HG03442 (cell line): ENCODE measurements around the gene DPYSL3.

Experiments
- ATAC-seq: cut with Tn5 transposase; IDR thresholded peaks from one replicate; pipeline ENCODE4 v1.9.1; 2021; ENCODE audit warnings: mild to moderate bottlenecking, moderate library complexity; ENCODE audit not compliant: unreplicated experiment

The DPYSL3 gene

GRCh38 chr5:147515269-147515668 lies 5.4 kb upstream of the DPYSL3 start:
- no peak for ATAC-seq

- ATAC-seq = no peak
Measured at GRCh38 chr5:147512659-147513379, 3.0 kb upstream of the DPYSL3 start.

DNA sequence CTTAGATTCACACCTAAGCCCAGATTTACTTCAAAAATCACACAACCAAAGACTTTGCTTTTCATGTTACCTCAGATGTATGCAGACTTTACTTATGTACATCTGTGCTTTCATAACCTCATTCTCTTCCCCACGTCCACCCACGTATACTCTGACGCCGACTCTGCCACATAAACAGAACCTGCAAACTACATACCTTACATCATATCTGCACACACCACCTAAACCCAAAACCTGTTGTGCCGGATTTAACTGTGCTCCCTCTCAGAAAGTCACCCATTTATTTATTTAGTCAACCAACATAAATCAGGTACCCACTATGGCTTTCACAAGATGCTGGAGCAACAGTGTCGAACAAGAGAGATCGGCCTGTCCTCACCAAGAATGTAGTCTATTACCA lies 1.0 kb upstream of the DPYSL3 start:
- ATAC-seq = no peak

- peak; percentile 6 for ATAC-seq
Measured at GRCh38 chr5:147509041-147509709, 693 bp downstream of the DPYSL3 start.

GRCh38 chr5:147508711-147509040 lies 1.2 kb downstream of the DPYSL3 start:
- ATAC-seq = no peak

DNA sequence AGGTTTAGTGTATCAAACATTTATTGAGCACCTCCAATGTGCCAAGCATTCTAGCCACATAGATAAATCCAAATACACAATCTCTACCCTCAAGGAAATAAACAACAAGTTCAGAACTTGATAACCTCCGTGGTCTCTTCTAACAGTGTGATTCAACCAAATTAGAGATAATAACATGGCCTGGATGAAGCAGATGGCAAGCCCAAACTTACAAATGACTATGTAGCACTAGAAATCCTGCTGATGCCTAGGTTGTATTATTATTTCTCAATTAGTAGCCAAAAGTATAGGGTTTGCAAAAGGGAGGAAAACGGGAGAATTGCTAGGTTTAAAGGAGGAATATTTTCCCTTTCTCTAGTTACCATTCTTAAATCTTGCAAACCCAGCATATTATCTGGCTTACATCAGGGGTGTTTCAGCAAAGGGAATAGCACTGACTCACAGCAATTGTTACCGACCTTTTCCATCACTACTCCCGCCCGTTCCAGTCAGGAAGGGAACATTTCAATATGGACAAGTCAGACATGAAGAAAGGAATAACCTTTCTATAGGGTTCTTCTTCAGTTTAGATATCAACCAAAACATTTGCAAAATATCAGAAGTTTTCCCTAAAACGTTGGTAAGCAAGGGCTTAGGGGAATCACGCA lies 2.3 kb downstream of the DPYSL3 start:
- no peak for ATAC-seq

GRCh38 chr5:147504535-147504934 lies 5.3 kb downstream of the DPYSL3 start:
- no peak for ATAC-seq

DNA sequence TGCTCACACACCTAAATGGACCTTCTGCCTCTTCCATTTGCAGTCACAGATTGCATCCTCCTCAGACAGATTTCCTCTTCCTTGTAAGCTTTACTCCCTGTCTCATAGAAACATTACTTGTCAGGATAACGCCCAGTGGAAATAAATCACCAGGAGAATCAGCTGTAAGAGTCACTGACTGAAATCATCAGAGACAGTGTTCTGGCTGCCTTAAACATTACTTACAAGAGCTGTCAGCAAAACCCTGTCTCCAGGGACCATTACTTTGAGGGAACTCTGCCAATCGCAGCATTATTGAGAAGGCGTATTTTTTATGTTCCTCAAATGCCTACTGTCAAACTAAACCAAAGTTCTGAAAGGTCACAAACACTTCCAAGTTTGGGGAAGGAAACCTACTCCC lies 5.9 kb downstream of the DPYSL3 start:
- no peak for ATAC-seq

DNA sequence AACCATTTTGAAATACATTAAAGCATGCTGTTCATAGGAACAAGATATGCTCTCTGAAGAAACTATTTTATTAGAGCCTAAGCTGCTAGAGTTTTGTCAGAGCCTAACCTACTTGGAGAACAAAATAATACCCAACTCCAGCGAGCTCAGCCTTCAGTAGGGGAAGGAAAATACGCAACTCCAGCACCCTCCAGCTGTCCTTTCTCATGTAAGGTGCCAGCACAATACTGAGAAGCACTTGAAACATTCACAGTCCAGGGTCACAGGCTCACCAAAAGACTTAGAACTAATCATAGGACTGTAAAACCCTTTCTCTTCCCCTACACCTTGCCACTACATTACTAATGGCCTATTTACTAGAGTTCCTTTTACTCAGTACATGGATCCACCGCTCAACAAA lies 18.9 kb downstream of the DPYSL3 start:
- ATAC-seq = no peak

DNA sequence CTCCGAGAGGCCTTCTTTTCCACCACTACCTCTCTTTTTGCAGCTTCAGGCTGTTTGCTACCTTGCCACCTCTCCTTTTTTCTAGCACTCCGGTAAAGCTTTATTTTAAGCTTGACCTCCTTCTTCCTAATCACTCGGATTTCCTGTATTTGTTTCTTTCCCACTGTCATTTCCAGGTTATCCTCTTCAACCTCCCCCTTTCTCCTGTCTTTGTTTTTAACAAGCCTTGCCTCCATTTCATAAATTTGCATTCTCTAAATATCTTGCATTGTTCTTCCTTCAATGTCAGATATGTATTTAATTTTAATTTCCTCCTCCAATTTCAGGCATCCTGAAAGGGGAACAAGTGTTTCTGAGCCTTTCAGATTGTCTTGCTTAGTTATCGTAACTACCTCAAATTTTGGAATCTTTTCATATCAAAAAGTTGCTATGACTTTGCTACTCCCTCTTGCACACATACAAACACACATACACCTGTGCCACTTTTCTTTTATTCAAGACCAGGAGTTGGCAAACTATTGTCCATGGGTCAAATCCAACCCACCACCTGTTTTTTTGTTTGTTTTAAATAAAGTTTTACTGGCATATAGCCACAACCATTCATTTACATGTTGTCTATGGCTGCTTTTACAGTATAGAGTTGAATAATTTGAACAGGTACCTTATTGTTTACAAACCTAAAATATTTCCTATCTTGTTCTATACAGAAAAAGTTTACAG lies 22.7 kb downstream of the DPYSL3 start:
- no peak for ATAC-seq

GRCh38 chr5:147485814-147486213 lies 24.1 kb downstream of the DPYSL3 start:
- no peak for ATAC-seq

GRCh38 chr5:147485046-147485445 lies 24.8 kb downstream of the DPYSL3 start:
- ATAC-seq = no peak

GRCh38 chr5:147484708-147485020 lies 25.2 kb downstream of the DPYSL3 start:
- ATAC-seq = no peak

GRCh38 chr5:147483961-147484707 lies 25.7 kb downstream of the DPYSL3 start:
- no peak for ATAC-seq

- no peak for ATAC-seq
Measured at GRCh38 chr5:147483188-147483790, 26.6 kb downstream of the DPYSL3 start.

DNA sequence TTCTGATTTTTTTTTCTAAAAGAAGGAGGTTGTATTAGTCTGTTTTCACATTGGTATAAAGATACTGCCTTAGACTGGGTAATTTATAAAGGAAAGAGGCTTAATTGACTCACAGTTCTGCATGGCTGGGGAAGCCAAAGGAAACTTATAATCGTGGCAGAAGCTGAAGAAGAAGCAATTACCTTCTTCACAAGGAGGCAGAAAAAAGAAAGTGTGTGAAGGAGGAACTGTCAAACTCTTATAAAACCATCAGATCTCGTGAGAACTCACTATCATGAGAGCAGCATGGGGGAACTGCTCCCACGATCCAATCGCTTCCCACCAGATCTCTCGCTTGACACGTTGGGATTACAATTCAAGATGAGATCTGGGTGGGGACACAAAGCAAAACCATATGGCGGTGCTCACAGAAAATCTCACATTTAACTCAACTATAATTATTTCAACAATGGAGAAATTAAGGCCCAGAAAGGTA lies 27.1 kb downstream of the DPYSL3 start:
- ATAC-seq = no peak

DNA sequence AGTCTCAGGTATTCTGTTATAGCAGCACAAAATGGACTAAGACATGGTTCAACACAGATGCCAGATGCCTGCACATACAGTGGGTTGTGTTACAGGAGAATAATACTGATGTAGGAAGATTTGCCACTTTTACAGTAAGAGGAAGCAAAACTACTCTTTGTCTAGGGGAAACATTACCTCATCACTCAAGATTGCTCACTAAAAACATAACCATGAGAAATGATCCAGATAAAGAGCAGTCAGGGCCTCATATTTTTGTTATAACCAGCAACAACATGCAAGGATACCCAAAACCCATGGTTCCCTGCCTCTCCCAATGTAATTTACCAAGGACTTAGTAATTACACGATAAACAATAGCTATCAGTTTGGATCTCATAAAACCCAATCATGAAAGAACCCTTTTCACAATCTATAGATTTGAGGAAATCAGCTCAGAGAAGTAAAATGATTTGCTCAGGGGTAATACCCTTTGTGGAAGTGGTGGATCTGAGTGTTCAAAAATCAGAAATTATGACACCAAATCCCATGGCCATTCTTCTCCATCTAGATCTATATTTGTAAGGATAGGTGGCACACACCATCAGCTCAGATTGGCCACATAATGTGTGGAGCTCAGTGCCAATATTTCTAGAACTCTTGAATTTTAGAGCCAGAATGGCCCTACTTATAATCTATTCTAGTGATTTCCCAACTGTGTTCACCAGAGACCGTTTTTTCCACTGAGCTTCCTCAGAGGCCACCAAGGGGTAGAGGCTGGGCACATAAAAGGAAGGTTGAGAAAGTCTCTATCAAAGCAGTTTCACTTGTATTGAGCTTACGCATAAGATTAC lies 27.8 kb downstream of the DPYSL3 start:
- ATAC-seq = peak; percentile 80

DNA sequence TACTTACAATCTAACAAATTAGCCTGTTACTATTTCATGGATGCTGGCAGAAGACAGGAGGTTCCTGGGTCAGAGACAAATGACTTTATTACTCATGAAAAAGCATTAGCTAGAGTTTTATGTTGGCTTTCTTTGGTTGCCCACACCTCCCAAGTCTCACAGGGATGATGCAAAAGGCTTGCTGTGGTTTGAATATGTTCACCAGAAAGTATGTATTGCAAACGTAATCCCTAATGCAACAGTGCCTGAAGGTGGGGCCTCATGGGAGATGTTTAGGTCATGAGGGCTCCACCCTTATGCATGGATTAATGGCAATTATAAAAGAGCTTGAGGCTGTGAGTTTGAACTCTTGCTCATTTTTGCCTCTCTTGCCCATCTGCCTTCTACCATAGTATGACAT lies 28.5 kb downstream of the DPYSL3 start:
- no peak for ATAC-seq

- ATAC-seq = no peak
Measured at GRCh38 chr5:147479949-147480348, 29.9 kb downstream of the DPYSL3 start.

DNA sequence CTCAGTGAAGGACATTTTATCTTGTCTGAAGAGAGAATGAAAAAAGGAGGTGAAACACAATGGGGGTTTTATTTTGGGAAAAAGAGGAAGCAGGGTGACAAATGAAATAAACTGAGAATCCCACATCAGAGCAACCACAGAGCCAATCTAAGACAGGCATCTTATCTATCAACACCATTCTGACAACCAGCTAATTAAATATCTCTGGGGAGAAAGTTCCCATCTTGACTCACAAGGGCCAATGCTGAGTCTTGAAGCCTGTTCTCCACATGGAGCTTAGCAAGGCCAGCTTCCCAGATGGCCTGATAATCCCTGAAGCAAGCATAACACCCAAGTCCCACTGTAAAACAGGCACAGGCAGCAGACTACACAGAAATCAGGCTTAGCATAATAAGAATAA lies 30.4 kb downstream of the DPYSL3 start:
- ATAC-seq = no peak
